ENCODE results near the gene ZCCHC7. TPM values are rescaled to one million over a fixed set of nuclear protein-coding genes. Genes with fewer than 3 reads are reported as not detected.

ZCCHC7 gene
- total RNA-seq, 3 donors from 2014 or later (not counting 1 experiment from before 2014, with no cell fraction given) = 42.4 to 43.2 (median 42.8) TPM

GRCh38 chr9:37215381-37215780 lies 95.0 kb downstream of the ZCCHC7 start:
- no peak overlapping the region for H3K4me3 Mint-ChIP-seq
- ATAC-seq (no peak), DNase-seq (no peak)
- WGBS (ENCODE audit: insufficient coverage) = 100% methylated on average over 2 of the region's 4 CpGs
- Histone ChIP-seq H3K9me3 (ENCODE audit: control insufficient read depth, insufficient read depth, low read length) (no peaks in the 10 kb centered on the region), H3K4me1 (ENCODE audit: control insufficient read depth, insufficient read depth, low read length) (no peaks in the 10 kb centered on the region), H3K4me3 (ENCODE audit: low read length) (no peak overlapping the region), H3K36me3 (ENCODE audit: control insufficient read depth, insufficient read depth, low read length) (no peaks in the 10 kb centered on the region), H3K27me3 (ENCODE audit: control insufficient read depth, insufficient read depth, low read length) (no peaks in the 10 kb centered on the region), H3K27ac (ENCODE audit: low read length) (no peak overlapping the region)
- no peaks in the 10 kb centered on the region for H3K27me3 Mint-ChIP-seq (ENCODE audit: low read depth in 2 of 2)
- H3K27ac Mint-ChIP-seq = no peak overlapping the region
- H3K4me1 Mint-ChIP-seq = peaks cover 16 to 27% of the 10 kb centered on the region in 2 donors
- H3K36me3 Mint-ChIP-seq = no peaks in the 10 kb centered on the region
- H3K9me3 Mint-ChIP-seq = no peaks in the 10 kb centered on the region
- intact Hi-C loops (cut with micrococcal nuclease) = no loop called here
- no peak for TF ChIP-seq CTCF (IDR thresholded peaks at IDR 0.05)

GRCh38 chr9:37215830-37216229 lies 95.5 kb downstream of the ZCCHC7 start:
- DNase-seq = no peak
- Histone ChIP-seq H3K4me3 (ENCODE audit: low read length) (no peak overlapping the region), H3K9me3 (ENCODE audit: control insufficient read depth, insufficient read depth, low read length) (no peaks in the 10 kb centered on the region), H3K27ac (ENCODE audit: low read length) (no peak overlapping the region), H3K27me3 (ENCODE audit: control insufficient read depth, insufficient read depth, low read length) (no peaks in the 10 kb centered on the region), H3K4me1 (ENCODE audit: control insufficient read depth, insufficient read depth, low read length) (no peaks in the 10 kb centered on the region), H3K36me3 (ENCODE audit: control insufficient read depth, insufficient read depth, low read length) (no peaks in the 10 kb centered on the region)
- Mint-ChIP-seq H3K36me3 (no peaks in the 10 kb centered on the region), H3K4me3 (no peak overlapping the region), H3K4me1 (peaks cover 12 to 27% of the 10 kb centered on the region in 2 donors), H3K27ac (no peak overlapping the region), H3K27me3 (ENCODE audit: low read depth in 2 of 2) (no peaks in the 10 kb centered on the region), H3K9me3 (no peaks in the 10 kb centered on the region)
- no peak for ATAC-seq
- WGBS (ENCODE audit: insufficient coverage) = no CpG with 5 or more reads among the region's 1 CpG
- intact Hi-C loops (cut with micrococcal nuclease) = no loop called here
- TF ChIP-seq CTCF (IDR thresholded peaks at IDR 0.05) = no peak

- Histone ChIP-seq H3K27ac (ENCODE audit: low read length) (no peak overlapping the region), H3K4me3 (ENCODE audit: low read length) (no peak overlapping the region), H3K36me3 (ENCODE audit: control insufficient read depth, insufficient read depth, low read length) (no peaks in the 10 kb centered on the region), H3K27me3 (ENCODE audit: control insufficient read depth, insufficient read depth, low read length) (no peaks in the 10 kb centered on the region), H3K4me1 (ENCODE audit: control insufficient read depth, insufficient read depth, low read length) (no peaks in the 10 kb centered on the region), H3K9me3 (ENCODE audit: control insufficient read depth, insufficient read depth, low read length) (no peaks in the 10 kb centered on the region)
- no peak for TF ChIP-seq CTCF (IDR thresholded peaks at IDR 0.05)
- DNase-seq = no peak
- H3K4me1 Mint-ChIP-seq = peaks cover 5 to 33% of the 10 kb centered on the region in 2 donors
- H3K36me3 Mint-ChIP-seq = no peaks in the 10 kb centered on the region
- WGBS (ENCODE audit: insufficient coverage) = no CpG with 5 or more reads among the region's 2 CpGs
- no peaks in the 10 kb centered on the region for H3K9me3 Mint-ChIP-seq
- no peak overlapping the region for H3K4me3 Mint-ChIP-seq
- H3K27ac Mint-ChIP-seq = no peak overlapping the region
- no peak for ATAC-seq
- no peaks in the 10 kb centered on the region for H3K27me3 Mint-ChIP-seq (ENCODE audit: low read depth in 2 of 2)
- intact Hi-C loops (cut with micrococcal nuclease) = no loop called here
These were observed 96.8 kb downstream of the ZCCHC7 start for GRCh38 chr9:37217161-37217560.

- 89% methylated on average over 4 of the region's 5 CpGs for WGBS (ENCODE audit: insufficient coverage)
- Histone ChIP-seq H3K36me3 (ENCODE audit: control insufficient read depth, insufficient read depth, low read length) (no peaks in the 10 kb centered on the region), H3K27me3 (ENCODE audit: control insufficient read depth, insufficient read depth, low read length) (no peaks in the 10 kb centered on the region), H3K4me3 (ENCODE audit: low read length) (no peak overlapping the region), H3K4me1 (ENCODE audit: control insufficient read depth, insufficient read depth, low read length) (no peaks in the 10 kb centered on the region), H3K9me3 (ENCODE audit: control insufficient read depth, insufficient read depth, low read length) (no peaks in the 10 kb centered on the region), H3K27ac (ENCODE audit: low read length) (no peak overlapping the region)
- no peak overlapping the region for H3K4me3 Mint-ChIP-seq
- TF ChIP-seq CTCF (IDR thresholded peaks at IDR 0.05) = no peak
- intact Hi-C loops (cut with micrococcal nuclease) = no loop called here
- no peaks in the 10 kb centered on the region for H3K36me3 Mint-ChIP-seq
- peaks cover 0 to 26% of the 10 kb centered on the region in 2 donors for H3K4me1 Mint-ChIP-seq
- ATAC-seq (no peak), DNase-seq (no peak)
- H3K9me3 Mint-ChIP-seq = no peaks in the 10 kb centered on the region
- H3K27me3 Mint-ChIP-seq (ENCODE audit: low read depth in 2 of 2) = no peaks in the 10 kb centered on the region
- H3K27ac Mint-ChIP-seq = no peak overlapping the region
These were observed 98.5 kb downstream of the ZCCHC7 start for GRCh38 chr9:37218800-37219425.
